GM12873 (cell line): ENCODE measurements around the gene TMEM273.

Experiments used
- CTCF ChIP-seq: IDR thresholded peaks from 2 replicates; pipeline ENCODE4 v1.5.1; 2012; ENCODE audit warnings: low read depth, mild to moderate bottlenecking, moderate library complexity, low read length, control low read depth; ENCODE audit not compliant: insufficient read depth; ENCODE audit errors: missing control alignments

Gene TMEM273

DNA sequence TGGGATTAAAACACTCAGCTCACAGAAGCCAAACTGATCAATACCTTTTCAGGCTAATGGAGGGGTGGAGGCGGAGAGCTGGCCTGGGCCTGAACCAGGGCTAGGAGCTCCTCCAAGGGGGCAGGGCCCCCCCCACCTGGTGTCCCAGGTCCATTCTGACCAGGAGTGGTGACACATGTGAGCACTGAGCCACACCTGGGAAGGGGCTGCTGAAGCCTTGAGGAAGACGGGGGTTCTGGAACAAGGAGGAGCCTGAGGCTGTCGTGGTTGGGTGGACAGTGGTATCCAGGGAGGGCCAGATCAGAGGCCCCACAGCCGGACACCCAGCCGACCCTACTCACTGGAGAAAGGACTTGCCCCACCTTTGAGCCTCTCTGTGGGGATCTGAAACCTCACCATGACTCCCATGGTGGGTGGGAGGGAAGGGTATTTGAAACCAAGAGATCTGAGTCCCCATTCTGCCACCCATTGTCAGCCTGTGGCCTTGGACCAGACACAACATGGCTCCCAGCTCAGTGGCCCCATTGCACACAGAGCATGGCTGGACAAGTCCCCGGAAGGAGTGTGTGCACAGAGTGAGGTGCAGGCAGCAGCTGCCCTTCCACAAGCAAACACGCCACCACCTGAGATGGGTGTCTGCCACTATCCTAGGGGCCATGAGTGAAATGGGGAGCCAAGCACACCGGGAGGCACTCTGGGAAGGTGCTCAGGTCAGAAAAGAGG, 12.4 kb downstream of the TMEM273 start:
- no peak for TF ChIP-seq CTCF

DNA sequence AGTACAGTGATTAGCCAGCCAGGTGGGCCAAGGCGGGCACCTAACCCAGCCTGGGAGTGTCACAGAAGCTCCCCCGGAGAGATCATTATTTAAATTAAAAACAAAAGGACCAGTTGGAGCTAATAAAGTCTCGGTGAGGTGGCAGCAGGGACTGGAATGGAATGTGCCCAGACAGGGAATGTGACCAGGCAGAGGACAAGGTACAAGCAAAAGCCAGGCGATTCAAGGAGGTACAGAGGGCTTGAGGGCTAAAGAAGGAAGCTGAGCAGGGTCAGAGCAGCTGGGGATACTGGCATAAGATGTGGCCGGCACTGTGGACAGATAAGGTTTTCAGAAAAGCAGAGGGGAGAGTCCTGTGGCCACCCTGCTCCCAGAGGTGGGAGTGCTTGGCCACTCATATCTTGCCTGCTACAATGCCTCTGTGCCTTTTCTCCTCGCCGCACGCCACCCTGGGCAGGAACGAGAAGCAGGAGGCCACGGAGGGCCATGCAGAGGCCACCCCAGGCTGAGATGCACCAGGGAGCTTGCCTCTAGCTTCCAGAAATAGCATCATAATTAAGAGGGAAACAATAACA, 13.2 kb downstream of the TMEM273 start:
- TF ChIP-seq CTCF = no peak

DNA sequence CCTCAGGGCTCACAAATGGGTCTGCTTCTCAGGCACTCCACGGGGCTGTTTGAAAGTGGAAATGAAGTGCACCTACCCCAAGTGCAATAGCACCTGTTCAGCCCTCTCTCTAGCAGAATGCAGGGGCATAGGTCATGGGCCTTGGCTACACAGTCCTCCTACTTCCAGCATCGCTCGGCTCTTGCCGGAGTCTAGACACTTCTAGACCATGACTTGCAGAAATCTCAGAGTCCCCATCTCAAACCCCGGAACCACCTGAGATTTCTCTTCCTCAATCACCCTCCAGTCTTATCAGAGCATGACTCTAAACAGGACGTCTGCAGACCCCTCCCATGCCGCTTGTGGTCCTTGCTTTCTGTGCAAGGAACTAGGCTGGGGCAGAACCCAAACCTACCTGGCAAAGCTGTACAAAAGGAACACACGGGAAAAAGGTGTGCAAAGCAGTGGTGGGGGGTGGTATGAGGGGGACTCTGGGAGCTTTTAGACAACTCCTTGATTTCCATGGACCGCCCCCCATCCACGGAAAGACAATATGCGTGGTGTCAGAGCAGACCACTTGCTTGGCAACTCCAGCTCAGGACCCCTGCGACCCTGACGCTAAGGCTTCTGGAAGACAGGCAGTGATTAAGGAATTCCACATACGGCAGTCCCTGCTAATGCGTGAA, 13.8 kb downstream of the TMEM273 start:
- no peak for TF ChIP-seq CTCF

GRCh38 chr10:49173853-49174252, 14.3 kb downstream of the TMEM273 start:
- no peak for TF ChIP-seq CTCF

DNA sequence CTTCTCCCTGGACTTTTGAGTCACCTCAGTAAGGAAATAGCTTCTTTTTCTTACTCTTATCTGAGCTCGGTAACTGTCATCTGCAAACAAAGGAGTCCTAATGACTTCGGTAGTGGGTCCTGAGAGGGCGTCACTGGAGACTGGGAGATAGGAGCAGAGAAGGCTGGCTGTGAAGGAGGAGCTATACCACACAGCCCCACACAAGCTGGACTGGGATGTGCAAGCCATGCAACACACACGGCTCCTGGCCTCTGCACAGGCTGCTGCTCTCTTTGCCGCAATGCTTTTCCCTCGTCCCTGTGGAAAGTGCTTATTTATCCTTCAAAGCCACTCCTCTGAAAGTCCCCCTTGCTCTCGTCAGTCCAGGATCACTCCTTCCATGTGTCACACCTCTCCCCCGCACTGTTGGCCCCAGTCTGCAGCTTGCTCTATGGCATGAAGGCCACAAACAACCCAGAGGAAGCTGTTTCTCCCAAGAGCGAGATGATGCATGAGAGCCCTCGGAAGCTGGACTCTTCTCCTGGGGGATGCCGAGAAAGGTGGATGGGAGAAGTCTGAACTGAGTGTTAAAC, 14.9 kb downstream of the TMEM273 start:
- no peak for TF ChIP-seq CTCF

- TF ChIP-seq CTCF = no peak
These were observed 15.4 kb downstream of the TMEM273 start for GRCh38 chr10:49172777-49173132.

DNA sequence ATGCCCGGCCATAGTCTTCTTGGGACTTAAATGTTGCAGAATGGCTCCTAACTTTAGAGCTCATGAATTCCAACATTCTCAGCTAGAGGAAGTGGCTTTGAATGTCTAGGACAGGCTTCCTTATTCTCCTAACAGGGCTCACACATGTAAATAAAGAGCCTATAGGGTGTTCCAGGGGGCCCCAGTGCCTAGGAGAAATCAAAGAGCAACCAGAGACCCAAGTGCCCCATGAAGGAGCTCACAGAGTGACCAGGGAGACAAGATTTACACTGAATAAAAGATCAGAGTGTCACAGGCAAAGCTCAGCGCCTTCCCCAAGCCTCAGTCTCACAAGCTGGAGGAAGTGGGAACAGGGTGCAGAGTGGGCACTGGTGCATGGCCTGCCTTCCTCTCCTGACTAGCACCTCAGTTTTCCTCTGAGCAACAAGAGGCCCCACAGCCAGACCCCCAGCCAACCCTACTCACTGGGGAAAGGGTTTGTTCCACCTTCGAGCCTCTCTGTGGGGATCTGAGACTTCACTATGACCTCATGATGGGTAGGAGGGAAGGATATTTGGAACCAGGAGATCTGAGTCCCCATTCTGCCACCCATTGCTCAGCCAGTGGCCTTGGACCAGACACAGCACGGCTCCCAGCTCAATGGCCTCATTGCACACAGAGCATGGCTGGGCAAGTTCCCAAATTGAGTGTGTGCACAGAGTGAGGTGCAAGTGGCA, 16.0 kb downstream of the TMEM273 start:
- TF ChIP-seq CTCF = no peak
